Smooth muscle cell (in vitro differentiated cells): Measurements from ENCODE around the gene MIPOL1. TPM values are rescaled to one million over a fixed set of nuclear protein-coding genes. Genes with fewer than 3 reads are reported as not detected.
"Not testable (repeated sequence)": the region's sequence is repeated elsewhere in the genome, so short reads cannot be mapped to it uniquely, and the experiment has no call there.

ENCODE experiments used
- DNase-seq: peaks from one replicate; lab custom pipeline; 2025; ENCODE audit not compliant: unreplicated experiment; lab: John Stamatoyannopoulos, UW
- H2AFZ ChIP-seq: fragments of 200-600 bp; sonication (generic); 2 replicates; pipeline ENCODE4 v1.6.0; 2016; ENCODE audit warnings: antibody characterized with exemption, low read depth, mild to moderate bottlenecking
- H3F3A ChIP-seq: fragments of 200-600 bp; sonication (generic); 2 replicates; pipeline ENCODE4 v1.6.0; 2017; ENCODE audit warnings: antibody characterized with exemption, low read depth
- H3K27ac ChIP-seq: fragments of 200-600 bp; sonication (generic); 2 replicates; pipeline ENCODE4 v1.5.1; 2016; ENCODE audit warnings: low read depth, mild to moderate bottlenecking
- H3K27me3 ChIP-seq: fragments of 200-600 bp; sonication (generic); 2 replicates; pipeline ENCODE4 v1.6.1; 2016; ENCODE audit warnings: low read depth, mild to moderate bottlenecking
- H3K36me3 ChIP-seq: fragments of 200-600 bp; sonication (generic); 2 replicates; pipeline ENCODE4 v1.5.1; 2016; ENCODE audit warnings: low read depth
- H3K4me1 ChIP-seq: fragments of 200-600 bp; sonication (generic); 2 replicates; pipeline ENCODE4 v1.5.1; 2016; ENCODE audit warnings: low read depth
- H3K4me2 ChIP-seq: fragments of 200-600 bp; sonication (generic); 2 replicates; pipeline ENCODE4 v1.6.0; 2016; ENCODE audit warnings: mild to moderate bottlenecking
- H3K4me3 ChIP-seq: fragments of 200-600 bp; sonication (generic); 2 replicates; pipeline ENCODE4 v1.5.1; 2016; ENCODE audit warnings: mild to moderate bottlenecking
- H3K79me2 ChIP-seq: fragments of 200-600 bp; sonication (generic); 2 replicates; pipeline ENCODE4 v1.6.0; 2016; ENCODE audit warnings: low read depth, mild to moderate bottlenecking
- H3K9ac ChIP-seq: fragments of 200-600 bp; sonication (generic); 2 replicates; pipeline ENCODE4 v1.6.0; 2016; ENCODE audit warnings: low read depth
- H3K9me3 ChIP-seq: fragments of 200-600 bp; sonication (generic); replicated peaks from 2 replicates; pipeline ENCODE4 v1.5.1; 2016; ENCODE audit warnings: low read depth
- H4K20me1 ChIP-seq: fragments of 200-600 bp; sonication (generic); 2 replicates; pipeline ENCODE4 v1.6.0; 2016; ENCODE audit warnings: low read depth
- CTCF ChIP-seq: fragments of 200-600 bp; sonication (generic); IDR thresholded peaks from 2 replicates; pipeline ENCODE4 v1.5.1; 2017; ENCODE audit warnings: borderline replicate concordance, mild to moderate bottlenecking, antibody characterized with exemption; ENCODE audit not compliant: insufficient read depth, poor library complexity, severe bottlenecking
- WGBS: methylation state at CpG from one replicate; pipeline ENCODE4 v1.1.7; 2016; ENCODE audit warnings: low lambda C conversion rate; 5-methylcytosine and 5-hydroxymethylcytosine counted together
- polyA plus RNA-seq: library from polyadenylated mRNA; unstranded; fragments of >200 nt; fragmentation: Nextera tagmentation; extraction: Ambion mirVana; gene quantifications from 2 replicates; pipeline ENCODE4 v1.2.1, GENCODE V29; 2016
- total RNA-seq: library from RNA; depleted of rRNA; stranded (reverse); fragments of >200 nt; gene quantifications from 2 replicates; pipeline ENCODE4 v1.2.3, GENCODE V29; 2014

MIPOL1 gene
- total and polyA plus RNA-seq, 2 experiments from 2014 or later, result 3.2 to 5.1 TPM

GRCh38 chr14:37326434-37326833, 128.7 kb downstream of the MIPOL1 start:
- H3K27me3 ChIP-seq, result no peaks in the 10 kb centered on the region
- H2AFZ ChIP-seq, result no peak overlapping the region
- H3K9me3 ChIP-seq, result no peaks in the 10 kb centered on the region
- no peak overlapping the region for H3K27ac ChIP-seq
- no peak overlapping the region for H3K4me2 ChIP-seq
- H3F3A ChIP-seq, result no peaks in the 10 kb centered on the region
- no peaks in the 10 kb centered on the region for H3K36me3 ChIP-seq
- H3K4me1 ChIP-seq, result no peaks in the 10 kb centered on the region
- H3K9ac ChIP-seq, result no peak overlapping the region
- H3K79me2 ChIP-seq, result no peaks in the 10 kb centered on the region
- 100% methylated on average over 1 of the region's 1 CpG for WGBS
- H4K20me1 ChIP-seq, result no peaks in the 10 kb centered on the region
- no peak overlapping the region for H3K4me3 ChIP-seq
- TF ChIP-seq CTCF, result no peak
- no peak for DNase-seq

GRCh38 chr14:37327933-37328332, 130.2 kb downstream of the MIPOL1 start:
- not testable (repeated sequence) for H4K20me1 ChIP-seq, H3F3A ChIP-seq, H3K79me2 ChIP-seq, H3K27me3 ChIP-seq, H3K4me1 ChIP-seq, H3K9me3 ChIP-seq, H3K27ac ChIP-seq, DNase-seq, H3K4me2 ChIP-seq, H3K36me3 ChIP-seq, H3K9ac ChIP-seq, H2AFZ ChIP-seq, H3K4me3 ChIP-seq
- WGBS, result 94% methylated on average over 5 of the region's 5 CpGs

- H3K9me3 ChIP-seq, result no peaks in the 10 kb centered on the region
- 100% methylated on average over 1 of the region's 1 CpG for WGBS
- no peak overlapping the region for H3K4me3 ChIP-seq
- H3K36me3 ChIP-seq, result no peaks in the 10 kb centered on the region
- H3K9ac ChIP-seq, result no peak overlapping the region
- H4K20me1 ChIP-seq, result no peaks in the 10 kb centered on the region
- H3F3A ChIP-seq, result no peaks in the 10 kb centered on the region
- no peak overlapping the region for H2AFZ ChIP-seq
- no peaks in the 10 kb centered on the region for H3K79me2 ChIP-seq
- DNase-seq, result no peak
- H3K27ac ChIP-seq, result no peak overlapping the region
- TF ChIP-seq CTCF, result no peak
- no peaks in the 10 kb centered on the region for H3K4me1 ChIP-seq
- H3K27me3 ChIP-seq, result no peaks in the 10 kb centered on the region
- H3K4me2 ChIP-seq, result no peak overlapping the region
Measured at GRCh38 chr14:37328673-37329072, 130.9 kb downstream of the MIPOL1 start.

GRCh38 chr14:37329189-37330001, 131.7 kb downstream of the MIPOL1 start:
- Histone ChIP-seq H3K4me1 (no peaks in the 10 kb centered on the region), H3K4me2 (no peak overlapping the region), H3K79me2 (no peaks in the 10 kb centered on the region), H3K9ac (no peak overlapping the region), H3F3A (no peaks in the 10 kb centered on the region), H3K27me3 (no peaks in the 10 kb centered on the region), H3K4me3 (no peak overlapping the region), H3K27ac (no peak overlapping the region), H2AFZ (no peak overlapping the region), H3K36me3 (no peaks in the 10 kb centered on the region), H3K9me3 (no peaks in the 10 kb centered on the region), H4K20me1 (no peaks in the 10 kb centered on the region)
- WGBS, result 85% methylated on average over 2 of the region's 2 CpGs
- DNase-seq, result no peak
- TF ChIP-seq CTCF, result no peak
